ENCODE results near the gene RAC2.

GRCh38 chr22:37204045-37204655 lies 39.9 kb downstream of the RAC2 start:
- TF ChIP-seq CTCF (IDR thresholded peaks at IDR 0.05) (no peak), POLR2A (IDR thresholded peaks at IDR 0.05) (no peak)

Measured in Peyer's patch (tissue), 4 donors.